ENCODE data around the gene ZNRF4.
"Not testable (repeated sequence)": the region's sequence is repeated elsewhere in the genome, so short reads cannot be mapped to it uniquely, and the experiment has no call there.

The ZNRF4 gene

GRCh38 chr19:5430237-5430636, 25.0 kb upstream of the ZNRF4 start:
- Histone ChIP-seq H3K9ac (ENCODE audit: low read length) (no peak overlapping the region), H3K27me3 (replicated peaks; ENCODE audit: control insufficient read depth, insufficient read depth, low read length) (peaks cover 18% of the 10 kb centered on the region), H3K4me3 (ENCODE audit: low read length) (no peak overlapping the region), H3K36me3 (ENCODE audit: control insufficient read depth, insufficient read depth, low read length, severe bottlenecking) (no peaks in the 10 kb centered on the region), H3K4me1 (ENCODE audit: control insufficient read depth, insufficient read depth, low read length) (peaks cover 2% of the 10 kb centered on the region), H3K9me3 (ENCODE audit: control insufficient read depth, low read length) (no peaks in the 10 kb centered on the region)
- DNase-seq (ENCODE audit: low read depth) = no peak

GRCh38 chr19:5432687-5433086, 22.5 kb upstream of the ZNRF4 start:
- no peak for DNase-seq (ENCODE audit: low read depth)
- Histone ChIP-seq H3K4me3 (ENCODE audit: low read length) (no peak overlapping the region), H3K36me3 (ENCODE audit: control insufficient read depth, insufficient read depth, low read length, severe bottlenecking) (no peaks in the 10 kb centered on the region), H3K27me3 (replicated peaks; ENCODE audit: control insufficient read depth, insufficient read depth, low read length) (peaks cover 6% of the 10 kb centered on the region), H3K9me3 (ENCODE audit: control insufficient read depth, low read length) (no peaks in the 10 kb centered on the region), H3K9ac (ENCODE audit: low read length) (no peak overlapping the region), H3K4me1 (ENCODE audit: control insufficient read depth, insufficient read depth, low read length) (peaks cover 5% of the 10 kb centered on the region)

GRCh38 chr19:5434351-5434917, 20.8 kb upstream of the ZNRF4 start:
- H3K9me3 ChIP-seq (ENCODE audit: control insufficient read depth, low read length) = no peaks in the 10 kb centered on the region
- H3K4me1 ChIP-seq (ENCODE audit: control insufficient read depth, insufficient read depth, low read length) = peaks cover 5% of the 10 kb centered on the region
- no peak overlapping the region for H3K4me3 ChIP-seq (ENCODE audit: low read length)
- no peak for DNase-seq (ENCODE audit: low read depth)
- H3K9ac ChIP-seq (ENCODE audit: low read length) = no peak overlapping the region
- H3K27me3 ChIP-seq (replicated peaks; ENCODE audit: control insufficient read depth, insufficient read depth, low read length) = peaks cover 15% of the 10 kb centered on the region
- no peaks in the 10 kb centered on the region for H3K36me3 ChIP-seq (ENCODE audit: control insufficient read depth, insufficient read depth, low read length, severe bottlenecking)

- Histone ChIP-seq H3K9ac (ENCODE audit: low read length) (no peak overlapping the region), H3K4me3 (ENCODE audit: low read length) (no peak overlapping the region), H3K9me3 (ENCODE audit: control insufficient read depth, low read length) (no peaks in the 10 kb centered on the region), H3K27me3 (replicated peaks; ENCODE audit: control insufficient read depth, insufficient read depth, low read length) (peaks cover 18% of the 10 kb centered on the region), H3K36me3 (ENCODE audit: control insufficient read depth, insufficient read depth, low read length, severe bottlenecking) (no peaks in the 10 kb centered on the region), H3K4me1 (ENCODE audit: control insufficient read depth, insufficient read depth, low read length) (peaks cover 5% of the 10 kb centered on the region)
- DNase-seq (ENCODE audit: low read depth) = peak; percentile 59
These were observed 20.1 kb upstream of the ZNRF4 start for GRCh38 chr19:5434970-5435641.

- Histone ChIP-seq H3K9me3 (ENCODE audit: control insufficient read depth, low read length) (no peaks in the 10 kb centered on the region), H3K36me3 (ENCODE audit: control insufficient read depth, insufficient read depth, low read length, severe bottlenecking) (no peaks in the 10 kb centered on the region), H3K4me3 (ENCODE audit: low read length) (no peak overlapping the region), H3K4me1 (ENCODE audit: control insufficient read depth, insufficient read depth, low read length) (peaks cover 5% of the 10 kb centered on the region), H3K9ac (ENCODE audit: low read length) (no peak overlapping the region), H3K27me3 (replicated peaks; ENCODE audit: control insufficient read depth, insufficient read depth, low read length) (peaks cover 18% of the 10 kb centered on the region)
- no peak for DNase-seq (ENCODE audit: low read depth)
These were observed 19.6 kb upstream of the ZNRF4 start for GRCh38 chr19:5435642-5436017.

GRCh38 chr19:5436106-5436947, 18.9 kb upstream of the ZNRF4 start:
- no peak overlapping the region for H3K4me3 ChIP-seq (ENCODE audit: low read length)
- peak; percentile 69 for DNase-seq (ENCODE audit: low read depth)

GRCh38 chr19:5436948-5437306, 18.3 kb upstream of the ZNRF4 start:
- no peak for DNase-seq (ENCODE audit: low read depth)
- Histone ChIP-seq H3K36me3 (ENCODE audit: control insufficient read depth, insufficient read depth, low read length, severe bottlenecking) (no peaks in the 10 kb centered on the region), H3K27me3 (replicated peaks; ENCODE audit: control insufficient read depth, insufficient read depth, low read length) (peaks cover 22% of the 10 kb centered on the region), H3K9me3 (ENCODE audit: control insufficient read depth, low read length) (no peaks in the 10 kb centered on the region), H3K4me3 (ENCODE audit: low read length) (no peak overlapping the region), H3K4me1 (ENCODE audit: control insufficient read depth, insufficient read depth, low read length) (peaks cover 5% of the 10 kb centered on the region), H3K9ac (ENCODE audit: low read length) (no peak overlapping the region)

More at GRCh38 chr19:5436106-5436947, 18.9 kb upstream of the ZNRF4 start:
- peaks cover 5% of the 10 kb centered on the region for H3K4me1 ChIP-seq (ENCODE audit: control insufficient read depth, insufficient read depth, low read length)
- H3K27me3 ChIP-seq (replicated peaks; ENCODE audit: control insufficient read depth, insufficient read depth, low read length) = peaks cover 22% of the 10 kb centered on the region
- H3K9ac ChIP-seq (ENCODE audit: low read length) = no peak overlapping the region
- H3K9me3 ChIP-seq (ENCODE audit: control insufficient read depth, low read length) = no peaks in the 10 kb centered on the region
- H3K36me3 ChIP-seq (ENCODE audit: control insufficient read depth, insufficient read depth, low read length, severe bottlenecking) = no peaks in the 10 kb centered on the region

GRCh38 chr19:5438756-5439155, 16.5 kb upstream of the ZNRF4 start:
- peaks cover 27% of the 10 kb centered on the region for H3K27me3 ChIP-seq (replicated peaks; ENCODE audit: control insufficient read depth, insufficient read depth, low read length)
- H3K9me3 ChIP-seq (ENCODE audit: control insufficient read depth, low read length); H3K9ac ChIP-seq (ENCODE audit: low read length); DNase-seq (ENCODE audit: low read depth); H3K36me3 ChIP-seq (ENCODE audit: control insufficient read depth, insufficient read depth, low read length, severe bottlenecking); H3K4me3 ChIP-seq (ENCODE audit: low read length); H3K4me1 ChIP-seq (ENCODE audit: control insufficient read depth, insufficient read depth, low read length): not testable (repeated sequence)

- Histone ChIP-seq H3K4me1 (ENCODE audit: control insufficient read depth, insufficient read depth, low read length) (peaks cover 5% of the 10 kb centered on the region), H3K27me3 (replicated peaks; ENCODE audit: control insufficient read depth, insufficient read depth, low read length) (peaks cover 27% of the 10 kb centered on the region), H3K36me3 (ENCODE audit: control insufficient read depth, insufficient read depth, low read length, severe bottlenecking) (no peaks in the 10 kb centered on the region), H3K9ac (ENCODE audit: low read length) (no peak overlapping the region), H3K4me3 (ENCODE audit: low read length) (no peak overlapping the region), H3K9me3 (ENCODE audit: control insufficient read depth, low read length) (no peaks in the 10 kb centered on the region)
- no peak for DNase-seq (ENCODE audit: low read depth)
These were observed 15.8 kb upstream of the ZNRF4 start for GRCh38 chr19:5439452-5439851.

GRCh38 chr19:5440299-5440698, 14.9 kb upstream of the ZNRF4 start:
- Histone ChIP-seq H3K9ac (ENCODE audit: low read length) (no peak overlapping the region), H3K4me1 (ENCODE audit: control insufficient read depth, insufficient read depth, low read length) (peaks cover 2% of the 10 kb centered on the region), H3K9me3 (ENCODE audit: control insufficient read depth, low read length) (no peaks in the 10 kb centered on the region), H3K4me3 (ENCODE audit: low read length) (no peak overlapping the region), H3K36me3 (ENCODE audit: control insufficient read depth, insufficient read depth, low read length, severe bottlenecking) (no peaks in the 10 kb centered on the region), H3K27me3 (replicated peaks; ENCODE audit: control insufficient read depth, insufficient read depth, low read length) (peaks cover 27% of the 10 kb centered on the region)
- no peak for DNase-seq (ENCODE audit: low read depth)

GRCh38 chr19:5443723-5444122, 11.5 kb upstream of the ZNRF4 start:
- H3K27me3 ChIP-seq (replicated peaks; ENCODE audit: control insufficient read depth, insufficient read depth, low read length) = peaks cover 39% of the 10 kb centered on the region
- no peak for DNase-seq (ENCODE audit: low read depth)
- H3K4me3 ChIP-seq (ENCODE audit: low read length) = no peak overlapping the region
- H3K4me1 ChIP-seq (ENCODE audit: control insufficient read depth, insufficient read depth, low read length) = no peaks in the 10 kb centered on the region
- no peaks in the 10 kb centered on the region for H3K9me3 ChIP-seq (ENCODE audit: control insufficient read depth, low read length)
- no peaks in the 10 kb centered on the region for H3K36me3 ChIP-seq (ENCODE audit: control insufficient read depth, insufficient read depth, low read length, severe bottlenecking)
- no peak overlapping the region for H3K9ac ChIP-seq (ENCODE audit: low read length)

Data from adipocyte (in vitro differentiated cells).